D721Med (cell line): ENCODE measurements around the gene MFAP4.

Experiments
- DNase-seq: peaks from one replicate; pipeline ENCODE4 v3.0.0; 2011; ENCODE audit warnings: low spot score; ENCODE audit not compliant: insufficient read length
- FAIRE-seq: peaks from 2 replicates; lab custom pipeline; 2011; peaks lifted over from hg19 to GRCh38; lab: Jason Lieb, UNC
- TF ChIP-seq, protein P1 (sequence below): IDR thresholded peaks from 2 replicates; pipeline ENCODE4 v1.5.1; 2012; ENCODE audit warnings: mild to moderate bottlenecking, control low read depth; ENCODE audit not compliant: insufficient read depth; ENCODE audit errors: missing control alignments

The MFAP4 gene

DNA sequence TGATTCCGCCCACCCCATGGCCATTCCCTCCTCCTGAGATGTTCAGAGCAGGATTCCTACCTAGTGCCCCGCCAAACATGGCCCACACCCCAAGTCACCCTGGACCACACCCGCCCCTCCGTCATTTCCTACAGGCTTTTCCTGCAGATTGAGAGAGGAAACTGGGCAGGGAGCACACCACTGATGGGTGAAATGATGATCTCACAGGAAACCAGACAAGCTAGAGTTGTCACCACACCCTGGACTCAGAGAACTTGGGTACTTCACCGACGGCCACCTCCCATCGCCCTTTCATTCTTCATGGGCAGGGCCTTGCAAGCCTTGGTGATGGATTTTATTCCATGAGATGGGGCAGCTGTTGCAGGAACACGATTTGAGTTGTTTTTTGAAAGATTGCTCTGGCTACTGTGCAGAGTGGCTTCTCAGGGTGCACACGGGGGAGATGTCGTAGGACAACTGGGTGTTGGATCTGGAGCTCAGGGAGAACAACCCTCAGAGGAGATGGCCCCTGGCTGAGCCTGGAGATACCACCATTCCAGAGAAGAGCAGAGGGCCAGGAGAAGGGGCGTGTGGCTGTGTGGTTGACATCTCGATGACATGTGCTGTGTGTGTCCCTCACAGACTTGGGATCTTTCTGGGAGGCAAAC lies 17.0 kb downstream of the MFAP4 start:
- TF ChIP-seq, protein P1, sequence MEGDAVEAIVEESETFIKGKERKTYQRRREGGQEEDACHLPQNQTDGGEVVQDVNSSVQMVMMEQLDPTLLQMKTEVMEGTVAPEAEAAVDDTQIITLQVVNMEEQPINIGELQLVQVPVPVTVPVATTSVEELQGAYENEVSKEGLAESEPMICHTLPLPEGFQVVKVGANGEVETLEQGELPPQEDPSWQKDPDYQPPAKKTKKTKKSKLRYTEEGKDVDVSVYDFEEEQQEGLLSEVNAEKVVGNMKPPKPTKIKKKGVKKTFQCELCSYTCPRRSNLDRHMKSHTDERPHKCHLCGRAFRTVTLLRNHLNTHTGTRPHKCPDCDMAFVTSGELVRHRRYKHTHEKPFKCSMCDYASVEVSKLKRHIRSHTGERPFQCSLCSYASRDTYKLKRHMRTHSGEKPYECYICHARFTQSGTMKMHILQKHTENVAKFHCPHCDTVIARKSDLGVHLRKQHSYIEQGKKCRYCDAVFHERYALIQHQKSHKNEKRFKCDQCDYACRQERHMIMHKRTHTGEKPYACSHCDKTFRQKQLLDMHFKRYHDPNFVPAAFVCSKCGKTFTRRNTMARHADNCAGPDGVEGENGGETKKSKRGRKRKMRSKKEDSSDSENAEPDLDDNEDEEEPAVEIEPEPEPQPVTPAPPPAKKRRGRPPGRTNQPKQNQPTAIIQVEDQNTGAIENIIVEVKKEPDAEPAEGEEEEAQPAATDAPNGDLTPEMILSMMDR, result no peak
- no peak for FAIRE-seq
- no peak for DNase-seq

GRCh38 chr17:19369107-19369778 lies 17.7 kb downstream of the MFAP4 start:
- TF ChIP-seq, protein P1, result no peak
- no peak for DNase-seq
- FAIRE-seq, result no peak

GRCh38 chr17:19368229-19368628 lies 18.8 kb downstream of the MFAP4 start:
- TF ChIP-seq, protein P1, result no peak
- DNase-seq, result no peak
- no peak for FAIRE-seq

DNA sequence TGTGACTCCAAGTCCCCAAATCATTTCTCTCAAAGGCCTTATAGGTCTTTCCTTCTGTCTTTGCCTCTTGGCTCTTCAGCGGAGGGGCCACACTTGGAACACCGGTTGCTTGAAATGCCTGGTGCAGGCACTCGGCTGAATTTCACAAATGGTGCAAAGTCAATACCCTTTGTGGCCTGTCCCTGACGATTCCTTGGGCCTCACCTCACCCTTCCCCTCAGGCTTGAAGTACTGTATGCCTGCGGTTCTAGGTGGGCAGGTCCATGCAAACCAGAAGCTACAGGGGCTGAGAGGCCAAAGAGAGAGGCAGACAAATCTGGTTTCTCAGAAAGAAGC lies 20.4 kb downstream of the MFAP4 start:
- DNase-seq (no peak), FAIRE-seq (no peak)
- TF ChIP-seq, protein P1, result no peak

DNA sequence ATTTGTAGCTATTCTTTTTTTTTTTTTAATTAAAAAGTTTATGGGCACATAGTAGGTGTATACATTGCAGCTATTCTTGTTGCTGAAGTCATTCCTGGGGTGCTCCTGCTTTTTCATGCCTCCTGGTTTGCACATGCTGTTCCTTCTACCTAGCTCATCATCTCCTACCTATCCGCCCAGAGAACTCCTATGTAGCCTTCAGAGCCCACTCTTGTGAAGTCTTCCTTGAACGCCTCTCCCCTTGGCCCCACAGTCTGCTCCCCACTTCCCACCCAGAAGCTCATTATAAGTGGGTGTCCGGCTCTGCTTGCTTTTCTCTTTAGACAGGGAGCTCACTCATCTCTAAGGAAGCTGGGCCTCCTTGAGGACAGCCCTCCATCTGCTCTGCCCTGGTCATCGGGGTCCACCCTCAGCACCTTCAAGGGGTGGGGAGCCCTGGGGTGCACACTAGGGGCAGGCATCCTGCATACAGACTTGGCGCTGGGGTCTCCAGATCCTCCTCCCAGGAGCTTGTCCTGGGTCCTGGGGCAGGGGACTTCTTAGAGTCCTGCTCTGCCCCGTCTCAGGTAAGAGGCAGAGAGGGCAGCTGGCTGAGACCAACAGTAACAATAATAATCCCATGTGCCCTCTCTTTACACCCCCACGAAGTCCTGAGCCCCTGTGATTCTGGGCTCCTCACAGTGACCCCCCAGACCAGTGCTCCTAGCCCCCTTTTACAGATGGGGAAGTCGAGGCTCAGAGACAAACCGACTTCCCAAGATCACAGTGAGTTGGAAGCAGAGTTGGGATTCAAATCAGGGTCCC lies 21.0 kb downstream of the MFAP4 start:
- FAIRE-seq (no peak), DNase-seq (no peak)
- TF ChIP-seq, protein P1, result no peak

DNA sequence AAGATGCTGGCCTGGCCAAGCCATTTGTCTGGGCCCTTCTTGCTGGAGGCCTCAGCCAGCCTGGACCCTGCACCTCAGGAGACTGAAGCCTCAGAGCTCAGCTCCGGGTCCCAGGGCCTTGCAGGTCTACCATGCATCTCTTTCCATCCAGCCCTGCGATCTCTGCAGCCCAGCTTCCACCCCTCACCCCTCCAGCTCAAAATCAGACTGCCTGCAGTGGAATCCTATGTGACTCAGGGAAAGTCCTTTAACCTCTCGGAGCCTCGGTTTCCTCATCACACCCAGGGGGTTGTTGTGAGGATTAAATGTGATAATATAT lies 21.5 kb downstream of the MFAP4 start:
- DNase-seq (no peak), FAIRE-seq (no peak)

More for the DNA sequence above, 21.5 kb downstream of the MFAP4 start:
- TF ChIP-seq, protein P1, result no peak
